Activated CD8-positive, alpha-beta memory T cell treated with anti-CD3 and anti-CD28 coated beads, Interleukin-2, amount 50 U/mL, for 1 hour (primary cell): Measurements from ENCODE around the gene NEXMIF.
"Not testable (repeated sequence)": the region's sequence is repeated elsewhere in the genome, so short reads cannot be mapped to it uniquely, and the experiment has no call there.

Experiments
- DNase-seq: peaks from one replicate; pipeline ENCODE4 v3.0.0-alpha.2; 2020; ENCODE audit errors: extremely low read depth

Gene NEXMIF

GRCh38 chrX:74925225-74926088 lies at the start of gene NEXMIF:
TSS of gene NEXMIF (minus strand) at chrX:74925452.
- no peak for DNase-seq

- not testable (repeated sequence) for DNase-seq
Observed at GRCh38 chrX:74961962-74962361, 36.7 kb upstream of the NEXMIF start.

- DNase-seq = no peak
Observed at GRCh38 chrX:74949717-74950116, 24.5 kb upstream of the NEXMIF start.

- no peak for DNase-seq
Observed at GRCh38 chrX:74940414-74940813, 15.2 kb upstream of the NEXMIF start.

- no peak for DNase-seq
Observed at GRCh38 chrX:74931214-74931613, 6.0 kb upstream of the NEXMIF start.

GRCh38 chrX:74924449-74925224 lies 615 bp downstream of the NEXMIF start:
- no peak for DNase-seq

GRCh38 chrX:74923942-74924448 lies 1.3 kb downstream of the NEXMIF start:
- DNase-seq = no peak

- DNase-seq = no peak
Observed at GRCh38 chrX:74922922-74923543, 2.2 kb downstream of the NEXMIF start.

- no peak for DNase-seq
Observed at GRCh38 chrX:74911494-74911893, 13.8 kb downstream of the NEXMIF start.

GRCh38 chrX:74906417-74906816 lies 18.8 kb downstream of the NEXMIF start:
- DNase-seq = no peak

- DNase-seq = no peak
Observed at GRCh38 chrX:74902806-74903205, 22.4 kb downstream of the NEXMIF start.

GRCh38 chrX:74892561-74892960 lies 32.7 kb downstream of the NEXMIF start:
- no peak for DNase-seq

GRCh38 chrX:74890676-74891430 lies 34.4 kb downstream of the NEXMIF start:
- no peak for DNase-seq

GRCh38 chrX:74882383-74882782 lies 42.9 kb downstream of the NEXMIF start:
- not testable (repeated sequence) for DNase-seq

- DNase-seq = no peak
Observed at GRCh38 chrX:74865725-74866124, 59.5 kb downstream of the NEXMIF start.

GRCh38 chrX:74853255-74853654 lies 72.0 kb downstream of the NEXMIF start:
- no peak for DNase-seq

- no peak for DNase-seq
Observed at GRCh38 chrX:74835566-74835965, 89.7 kb downstream of the NEXMIF start.

GRCh38 chrX:74819797-74820196 lies 105.5 kb downstream of the NEXMIF start:
- not testable (repeated sequence) for DNase-seq

GRCh38 chrX:74814681-74815080 lies 110.6 kb downstream of the NEXMIF start:
- no peak for DNase-seq

- DNase-seq = no peak
Observed at GRCh38 chrX:74804574-74804973, 120.7 kb downstream of the NEXMIF start.

- DNase-seq = no peak
Observed at GRCh38 chrX:74800062-74800461, 125.2 kb downstream of the NEXMIF start.
